ENCODE data around the gene ASB13.

ASB13 gene

GRCh38 chr10:5632446-5632845, 33.9 kb downstream of the ASB13 start:
- Histone ChIP-seq H3K4me1 (ENCODE audit: control insufficient read depth, insufficient read depth, low read length, poor library complexity, severe bottlenecking) (no peaks in the 10 kb centered on the region), H3K4me3 (ENCODE audit: extremely low read depth, insufficient read depth, low read length, poor library complexity, severe bottlenecking) (no peak overlapping the region), H3K27ac (ENCODE audit: low read depth, low read length, severe bottlenecking) (no peak overlapping the region), H3K36me3 (ENCODE audit: control insufficient read depth, insufficient read depth, low read length) (no peaks in the 10 kb centered on the region), H3K9me3 (ENCODE audit: control insufficient read depth, low read length) (no peaks in the 10 kb centered on the region)
- 86 to 94% methylated on average over 3 to 4 of the region's 4 CpGs for WGBS, 2 experiments (ENCODE audit: insufficient coverage in 2 of 2)

GRCh38 chr10:5631936-5632335, 34.5 kb downstream of the ASB13 start:
- Histone ChIP-seq H3K27ac (ENCODE audit: low read depth, low read length, severe bottlenecking) (no peak overlapping the region), H3K9me3 (ENCODE audit: control insufficient read depth, low read length) (no peaks in the 10 kb centered on the region), H3K4me3 (ENCODE audit: extremely low read depth, insufficient read depth, low read length, poor library complexity, severe bottlenecking) (no peak overlapping the region), H3K4me1 (ENCODE audit: control insufficient read depth, insufficient read depth, low read length, poor library complexity, severe bottlenecking) (no peaks in the 10 kb centered on the region), H3K36me3 (ENCODE audit: control insufficient read depth, insufficient read depth, low read length) (no peaks in the 10 kb centered on the region)
- 85 to 89% methylated on average over 10 of the region's 10 CpGs for WGBS, 2 experiments (ENCODE audit: insufficient coverage in 2 of 2)

GRCh38 chr10:5630112-5630436, 36.3 kb downstream of the ASB13 start:
- no peak overlapping the region for H3K27ac ChIP-seq (ENCODE audit: low read depth, low read length, severe bottlenecking)
- no peaks in the 10 kb centered on the region for H3K36me3 ChIP-seq (ENCODE audit: control insufficient read depth, insufficient read depth, low read length)
- H3K4me3 ChIP-seq (ENCODE audit: extremely low read depth, insufficient read depth, low read length, poor library complexity, severe bottlenecking): no peak overlapping the region
- no peaks in the 10 kb centered on the region for H3K9me3 ChIP-seq (ENCODE audit: control insufficient read depth, low read length)
- H3K4me1 ChIP-seq (ENCODE audit: control insufficient read depth, insufficient read depth, low read length, poor library complexity, severe bottlenecking): no peaks in the 10 kb centered on the region
- WGBS, 2 experiments (ENCODE audit: insufficient coverage in 2 of 2): 92 to 98% methylated on average over 6 to 8 of the region's 8 CpGs

- 0% methylated on average over 2 to 3 of the region's 7 CpGs for WGBS, 2 experiments (ENCODE audit: insufficient coverage in 2 of 2)
- H3K4me3 ChIP-seq (ENCODE audit: extremely low read depth, insufficient read depth, low read length, poor library complexity, severe bottlenecking): no peak overlapping the region
Measured at GRCh38 chr10:5629303-5630111, 36.9 kb downstream of the ASB13 start.

GRCh38 chr10:5628451-5629302, 37.7 kb downstream of the ASB13 start:
- no peaks in the 10 kb centered on the region for H3K9me3 ChIP-seq (ENCODE audit: control insufficient read depth, low read length)
- 84 to 86% methylated on average over 7 to 13 of the region's 15 CpGs for WGBS, 2 experiments (ENCODE audit: insufficient coverage in 2 of 2)
- no peak overlapping the region for H3K27ac ChIP-seq (ENCODE audit: low read depth, low read length, severe bottlenecking)
- H3K36me3 ChIP-seq (ENCODE audit: control insufficient read depth, insufficient read depth, low read length): no peaks in the 10 kb centered on the region
- H3K4me3 ChIP-seq (ENCODE audit: extremely low read depth, insufficient read depth, low read length, poor library complexity, severe bottlenecking): no peak overlapping the region
- no peaks in the 10 kb centered on the region for H3K4me1 ChIP-seq (ENCODE audit: control insufficient read depth, insufficient read depth, low read length, poor library complexity, severe bottlenecking)

More at GRCh38 chr10:5629303-5630111, 36.9 kb downstream of the ASB13 start:
- Histone ChIP-seq H3K27ac (ENCODE audit: low read depth, low read length, severe bottlenecking) (no peak overlapping the region), H3K9me3 (ENCODE audit: control insufficient read depth, low read length) (no peaks in the 10 kb centered on the region), H3K36me3 (ENCODE audit: control insufficient read depth, insufficient read depth, low read length) (no peaks in the 10 kb centered on the region), H3K4me1 (ENCODE audit: control insufficient read depth, insufficient read depth, low read length, poor library complexity, severe bottlenecking) (no peaks in the 10 kb centered on the region)

GRCh38 chr10:5627486-5628044, 38.8 kb downstream of the ASB13 start:
- no peaks in the 10 kb centered on the region for H3K9me3 ChIP-seq (ENCODE audit: control insufficient read depth, low read length)
- no peak overlapping the region for H3K27ac ChIP-seq (ENCODE audit: low read depth, low read length, severe bottlenecking)
- H3K4me1 ChIP-seq (ENCODE audit: control insufficient read depth, insufficient read depth, low read length, poor library complexity, severe bottlenecking): no peaks in the 10 kb centered on the region
- H3K4me3 ChIP-seq (ENCODE audit: extremely low read depth, insufficient read depth, low read length, poor library complexity, severe bottlenecking): no peak overlapping the region
- H3K36me3 ChIP-seq (ENCODE audit: control insufficient read depth, insufficient read depth, low read length): no peaks in the 10 kb centered on the region
- 90 to 100% methylated on average over 2 to 3 of the region's 7 CpGs for WGBS, 2 experiments (ENCODE audit: insufficient coverage in 2 of 2)

- Histone ChIP-seq H3K4me1 (ENCODE audit: control insufficient read depth, insufficient read depth, low read length, poor library complexity, severe bottlenecking) (no peaks in the 10 kb centered on the region), H3K27ac (ENCODE audit: low read depth, low read length, severe bottlenecking) (no peak overlapping the region), H3K36me3 (ENCODE audit: control insufficient read depth, insufficient read depth, low read length) (no peaks in the 10 kb centered on the region), H3K9me3 (ENCODE audit: control insufficient read depth, low read length) (no peaks in the 10 kb centered on the region), H3K4me3 (ENCODE audit: extremely low read depth, insufficient read depth, low read length, poor library complexity, severe bottlenecking) (no peak overlapping the region)
- 92 to 95% methylated on average over 9 to 10 of the region's 13 CpGs for WGBS, 2 experiments (ENCODE audit: insufficient coverage in 2 of 2)
Measured at GRCh38 chr10:5625992-5626777, 40.2 kb downstream of the ASB13 start.

GRCh38 chr10:5624701-5625100, 41.7 kb downstream of the ASB13 start:
- Histone ChIP-seq H3K4me1 (ENCODE audit: control insufficient read depth, insufficient read depth, low read length, poor library complexity, severe bottlenecking) (peaks cover 5% of the 10 kb centered on the region), H3K4me3 (ENCODE audit: extremely low read depth, insufficient read depth, low read length, poor library complexity, severe bottlenecking) (no peak overlapping the region), H3K36me3 (ENCODE audit: control insufficient read depth, insufficient read depth, low read length) (no peaks in the 10 kb centered on the region), H3K9me3 (ENCODE audit: control insufficient read depth, low read length) (no peaks in the 10 kb centered on the region), H3K27ac (ENCODE audit: low read depth, low read length, severe bottlenecking) (no peak overlapping the region)
- 94 to 96% methylated on average over 23 to 24 of the region's 24 CpGs for WGBS, 2 experiments (ENCODE audit: insufficient coverage in 2 of 2)

GRCh38 chr10:5623081-5623748, 43.2 kb downstream of the ASB13 start:
- Histone ChIP-seq H3K9me3 (ENCODE audit: control insufficient read depth, low read length) (no peaks in the 10 kb centered on the region), H3K4me3 (ENCODE audit: extremely low read depth, insufficient read depth, low read length, poor library complexity, severe bottlenecking) (no peak overlapping the region), H3K36me3 (ENCODE audit: control insufficient read depth, insufficient read depth, low read length) (no peaks in the 10 kb centered on the region), H3K4me1 (ENCODE audit: control insufficient read depth, insufficient read depth, low read length, poor library complexity, severe bottlenecking) (peaks cover 18% of the 10 kb centered on the region), H3K27ac (ENCODE audit: low read depth, low read length, severe bottlenecking) (no peak overlapping the region)
- WGBS, 2 experiments (ENCODE audit: insufficient coverage in 2 of 2): 15 to 17% methylated on average over 17 of the region's 19 CpGs
